Activated CD4-positive, alpha-beta memory T cell treated with anti-CD3 and anti-CD28 coated beads, Interleukin-2, amount 10 ng/mL, durations not matched to agents 7 days and 5 days (primary cell): ENCODE data around the gene ARHGEF1. TPM values are rescaled to one million over a fixed set of nuclear protein-coding genes. Genes with fewer than 3 reads are reported as not detected.
"Not testable (repeated sequence)": the region's sequence is repeated elsewhere in the genome, so short reads cannot be mapped to it uniquely, and the experiment has no call there.

Experiments
- CTCF ChIA-PET: fragments of 350-600 bp; sonication (Branson Sonifier 250); formaldehyde crosslinking; loops from one replicate; lab custom pipeline; 2021; ENCODE audit warnings: antibody characterized with exemption, inconsistent platforms; lab: Charles Lee
- POLR2A ChIA-PET: fragments of 350-600 bp; sonication (Branson Sonifier 250); formaldehyde crosslinking; loops from one replicate; lab custom pipeline; 2021; ENCODE audit warnings: antibody characterized with exemption; lab: Charles Lee
- DNase-seq: peaks from one replicate; pipeline ENCODE4 v3.0.0-alpha.2; 2020
- H3K27ac Mint-ChIP-seq: one replicate; pipeline ENCODE4 v1.8.0; 2021; ENCODE audit warnings: mild to moderate bottlenecking, mixed read lengths
- H3K27me3 Mint-ChIP-seq: one replicate; pipeline ENCODE4 v1.8.0; 2021; ENCODE audit warnings: mixed read lengths
- H3K36me3 Mint-ChIP-seq: one replicate; pipeline ENCODE4 v1.8.0; 2021; ENCODE audit warnings: low read depth, mixed read lengths
- H3K4me1 Mint-ChIP-seq: one replicate; pipeline ENCODE4 v1.8.0; 2021; ENCODE audit warnings: mixed read lengths
- H3K4me3 Mint-ChIP-seq: one replicate; pipeline ENCODE4 v1.8.0; 2021; ENCODE audit warnings: mild to moderate bottlenecking, mixed read lengths
- H3K9me3 Mint-ChIP-seq: one replicate; pipeline ENCODE4 v1.8.0; 2021; ENCODE audit warnings: mixed read lengths
- total RNA-seq, 2 experiments: library from RNA; stranded (reverse); gene quantifications; one replicate each; pipeline ENCODE4 v1.2.3, GENCODE V29; 2021

The ARHGEF1 gene
- total RNA-seq, 2 experiments from 2014 or later, result 657 TPM

DNA sequence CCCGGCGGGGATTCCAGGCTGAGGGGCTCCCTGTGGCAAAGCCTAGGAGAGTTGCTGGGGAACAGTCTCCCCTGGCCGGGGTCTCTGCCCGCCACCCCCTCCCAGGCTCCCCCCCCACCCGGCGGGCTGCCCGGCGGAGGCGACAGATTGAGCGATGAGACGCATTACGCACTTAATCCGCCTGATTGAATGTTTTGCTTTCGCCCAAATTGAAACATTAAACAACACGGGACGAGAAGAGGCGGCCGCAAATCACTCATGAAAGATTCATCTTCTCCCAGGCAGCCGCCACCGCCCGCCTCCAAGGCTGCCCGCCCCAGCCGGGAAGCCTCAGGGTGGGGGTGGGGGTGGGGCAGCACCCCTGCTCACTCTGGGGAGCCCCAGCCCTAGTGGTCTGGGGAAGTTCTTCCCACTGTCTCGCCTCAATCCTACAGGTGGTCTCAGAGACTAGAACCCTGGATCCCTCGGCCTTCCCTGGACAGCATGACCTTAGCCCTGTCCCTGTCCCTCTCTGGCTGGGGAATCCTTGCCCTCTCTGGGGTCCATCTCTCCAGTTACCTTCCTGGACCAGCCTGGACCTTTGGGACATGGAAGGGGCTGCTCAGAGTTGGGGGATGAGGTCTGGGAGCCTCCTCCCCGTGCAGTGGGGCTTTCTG, 52.9 kb downstream of the ARHGEF1 start:
- Mint-ChIP-seq H3K27ac (no peak overlapping the region), H3K4me3 (no peak overlapping the region)

DNA sequence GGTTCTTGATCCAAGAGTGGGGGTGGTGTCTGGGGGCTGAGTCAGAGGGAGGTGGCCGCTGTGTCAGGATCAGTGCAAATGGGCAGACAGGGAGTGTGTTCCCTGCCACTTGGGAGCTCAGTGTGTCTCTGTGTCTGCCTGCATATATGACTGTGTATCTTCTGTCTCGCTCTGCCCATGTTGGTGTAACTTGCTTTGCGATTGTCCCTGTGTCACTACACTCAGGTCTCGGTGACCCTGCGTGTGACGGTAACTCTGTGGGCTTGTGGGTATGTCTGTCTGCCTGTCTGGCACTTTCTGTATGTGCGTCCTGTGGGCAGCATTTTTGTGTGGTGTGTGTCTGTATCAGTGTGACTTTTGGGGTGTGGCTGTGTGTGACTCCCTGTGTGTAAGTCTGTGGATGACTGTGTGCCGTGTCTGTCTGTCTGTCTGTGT, 53.4 kb downstream of the ARHGEF1 start:
- peaks cover 45% of the 10 kb centered on the region for H3K27me3 Mint-ChIP-seq
- H3K4me1 Mint-ChIP-seq, result peaks cover 28% of the 10 kb centered on the region
- ChIA-PET CTCF (interaction anchor here (1.0 to 1.7 kb wide), 2 partner anchors 8 to 9 kb away, joined by 3 to 4 read pairs; partner anchors contain the start of gene ERFL), POLR2A (interaction anchor here (1.1 kb wide), 1 partner anchor 9 kb away, joined by 3 read pairs; no protein-coding TSS in a partner anchor)
- H3K36me3 Mint-ChIP-seq, result no peaks in the 10 kb centered on the region
- no peaks in the 10 kb centered on the region for H3K9me3 Mint-ChIP-seq
- no peak overlapping the region for H3K27ac Mint-ChIP-seq
- H3K4me3 Mint-ChIP-seq, result no peak overlapping the region
- DNase-seq, result no peak

More for the DNA sequence above, 52.9 kb downstream of the ARHGEF1 start:
- Mint-ChIP-seq H3K36me3 (no peaks in the 10 kb centered on the region), H3K27me3 (peaks cover 44% of the 10 kb centered on the region), H3K4me1 (peaks cover 26% of the 10 kb centered on the region), H3K9me3 (no peaks in the 10 kb centered on the region)
- POLR2A ChIA-PET, result interaction anchor here (1.1 kb wide), 1 partner anchor 10 kb away, joined by 3 read pairs; no protein-coding TSS in a partner anchor
- no peak for DNase-seq
- CTCF ChIA-PET, result interaction anchor here (1.0 kb wide), 1 partner anchor 10 kb away, joined by 3 read pairs; no protein-coding TSS in a partner anchor

DNA sequence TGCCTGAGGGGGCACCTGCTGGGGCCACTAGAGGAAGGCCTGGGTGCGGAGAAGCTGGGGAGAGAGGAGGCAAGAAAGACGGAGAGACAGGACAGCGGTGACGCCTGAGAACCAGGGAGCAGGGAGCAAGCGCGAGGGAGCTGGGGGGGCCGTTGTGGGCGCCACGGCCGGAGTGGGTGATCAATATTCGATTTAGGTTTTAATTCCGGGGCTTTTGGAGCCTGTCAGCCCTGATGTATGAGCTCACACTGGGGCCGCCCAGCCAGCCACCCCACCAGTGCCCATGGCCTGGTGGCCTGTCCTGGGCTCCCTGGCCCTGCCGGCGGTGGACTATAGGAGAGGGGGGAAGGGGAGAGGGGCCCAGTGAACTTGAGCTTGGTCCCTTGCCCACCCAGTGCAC, 54.0 kb downstream of the ARHGEF1 start:
- H3K4me3 Mint-ChIP-seq, result no peak overlapping the region
- no peaks in the 10 kb centered on the region for H3K36me3 Mint-ChIP-seq
- DNase-seq, result no peak
- peaks cover 30% of the 10 kb centered on the region for H3K4me1 Mint-ChIP-seq
- CTCF ChIA-PET, result interaction anchor here (1.0 to 1.7 kb wide), 4 partner anchors 9 to 144 kb away, joined by 3 to 4 read pairs (median 4); partner anchors contain the start of gene ERFL
- peaks cover 48% of the 10 kb centered on the region for H3K27me3 Mint-ChIP-seq
- no peaks in the 10 kb centered on the region for H3K9me3 Mint-ChIP-seq
- H3K27ac Mint-ChIP-seq, result no peak overlapping the region
- POLR2A ChIA-PET, result interaction anchor here (1.0 to 1.1 kb wide), 2 partner anchors 9 to 73 kb away, joined by 3 read pairs; no protein-coding TSS in a partner anchor

DNA sequence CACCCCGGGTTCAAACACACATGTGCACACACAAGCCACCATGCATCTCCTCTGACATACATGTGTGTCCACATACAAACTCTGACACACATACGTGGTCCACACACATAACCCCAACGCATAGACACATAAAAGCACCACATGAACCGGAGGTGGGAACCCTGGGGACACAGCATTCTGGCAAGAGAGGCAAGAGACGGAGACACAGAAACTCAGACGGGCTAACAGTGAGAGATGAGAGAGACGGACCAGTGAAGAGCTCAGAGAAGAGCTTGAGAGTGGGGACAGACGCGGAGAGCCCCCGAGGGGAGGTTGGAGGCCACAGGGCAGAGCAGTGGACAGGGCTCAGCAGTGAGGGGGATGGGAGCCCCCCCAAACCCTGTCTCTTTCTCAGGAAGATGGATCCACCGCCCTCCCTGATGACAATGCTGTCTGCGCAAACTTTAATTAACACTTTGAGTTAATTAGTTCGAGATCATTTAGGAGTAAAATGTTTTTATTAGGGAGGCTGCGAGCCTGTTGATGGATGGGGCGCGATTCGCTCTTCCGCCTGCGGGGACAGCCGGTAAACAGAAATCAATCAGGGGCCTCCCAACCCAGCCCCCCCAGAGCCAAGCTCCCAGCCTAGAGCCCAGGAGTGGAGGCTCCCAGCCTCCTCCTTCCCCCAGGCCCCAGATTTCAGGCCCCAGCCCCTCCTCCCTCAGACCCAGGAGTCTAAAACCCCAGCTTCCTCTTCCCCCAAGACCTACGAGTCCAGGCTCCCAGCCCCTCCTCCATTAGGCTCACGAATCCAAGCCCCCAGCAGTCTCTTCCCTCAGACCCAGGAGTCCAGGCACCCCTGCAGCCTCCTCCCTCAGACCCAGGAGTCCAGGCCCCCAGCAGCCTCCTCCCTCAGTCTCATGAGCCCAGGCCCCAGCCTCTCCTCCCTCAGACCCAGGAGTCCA, 54.8 kb downstream of the ARHGEF1 start:
- Mint-ChIP-seq H3K27ac (no peak overlapping the region), H3K36me3 (no peaks in the 10 kb centered on the region), H3K9me3 (no peaks in the 10 kb centered on the region), H3K4me1 (peaks cover 30% of the 10 kb centered on the region), H3K27me3 (peaks cover 47% of the 10 kb centered on the region), H3K4me3 (no peak overlapping the region)
- DNase-seq, result no peak
- POLR2A ChIA-PET, result interaction anchor here (1.0 kb wide), 2 partner anchors 66 to 74 kb away, joined by 3 read pairs; no protein-coding TSS in a partner anchor
- CTCF ChIA-PET, result interaction anchor here (1.0 to 1.7 kb wide), 4 partner anchors 8 to 144 kb away, joined by 3 to 4 read pairs (median 4); partner anchors contain the start of gene ERFL

DNA sequence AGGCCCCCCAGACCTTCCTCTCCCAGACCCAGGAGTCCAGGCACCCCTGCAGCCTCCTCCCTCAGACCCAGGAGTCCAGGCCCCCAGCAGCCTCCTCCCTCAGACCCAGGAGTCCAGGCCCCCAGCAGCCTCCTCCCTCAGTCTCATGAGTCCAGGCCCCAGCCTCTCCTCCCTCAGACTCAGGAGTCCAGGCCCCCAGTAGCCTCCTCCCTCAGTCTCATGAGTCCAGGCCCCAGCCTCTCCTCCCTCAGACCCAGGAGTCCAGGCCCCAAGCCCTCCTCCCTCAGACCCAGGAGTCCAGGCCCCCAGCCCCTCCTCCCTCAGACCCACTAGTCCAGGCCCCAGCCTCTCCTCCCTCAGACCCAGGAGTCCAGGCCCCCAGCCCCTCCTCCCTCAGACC, 56.2 kb downstream of the ARHGEF1 start:
- CTCF ChIA-PET, DNase-seq, H3K4me3 Mint-ChIP-seq, H3K9me3 Mint-ChIP-seq, H3K27ac Mint-ChIP-seq, H3K36me3 Mint-ChIP-seq: not testable (repeated sequence)
- POLR2A ChIA-PET, result interaction anchor here (1.3 kb wide), 1 partner anchor 79 kb away, joined by 4 read pairs; the partner anchor contains the start of gene RPS19
- Mint-ChIP-seq H3K27me3 (peaks cover 39% of the 10 kb centered on the region), H3K4me1 (peaks cover 32% of the 10 kb centered on the region)

DNA sequence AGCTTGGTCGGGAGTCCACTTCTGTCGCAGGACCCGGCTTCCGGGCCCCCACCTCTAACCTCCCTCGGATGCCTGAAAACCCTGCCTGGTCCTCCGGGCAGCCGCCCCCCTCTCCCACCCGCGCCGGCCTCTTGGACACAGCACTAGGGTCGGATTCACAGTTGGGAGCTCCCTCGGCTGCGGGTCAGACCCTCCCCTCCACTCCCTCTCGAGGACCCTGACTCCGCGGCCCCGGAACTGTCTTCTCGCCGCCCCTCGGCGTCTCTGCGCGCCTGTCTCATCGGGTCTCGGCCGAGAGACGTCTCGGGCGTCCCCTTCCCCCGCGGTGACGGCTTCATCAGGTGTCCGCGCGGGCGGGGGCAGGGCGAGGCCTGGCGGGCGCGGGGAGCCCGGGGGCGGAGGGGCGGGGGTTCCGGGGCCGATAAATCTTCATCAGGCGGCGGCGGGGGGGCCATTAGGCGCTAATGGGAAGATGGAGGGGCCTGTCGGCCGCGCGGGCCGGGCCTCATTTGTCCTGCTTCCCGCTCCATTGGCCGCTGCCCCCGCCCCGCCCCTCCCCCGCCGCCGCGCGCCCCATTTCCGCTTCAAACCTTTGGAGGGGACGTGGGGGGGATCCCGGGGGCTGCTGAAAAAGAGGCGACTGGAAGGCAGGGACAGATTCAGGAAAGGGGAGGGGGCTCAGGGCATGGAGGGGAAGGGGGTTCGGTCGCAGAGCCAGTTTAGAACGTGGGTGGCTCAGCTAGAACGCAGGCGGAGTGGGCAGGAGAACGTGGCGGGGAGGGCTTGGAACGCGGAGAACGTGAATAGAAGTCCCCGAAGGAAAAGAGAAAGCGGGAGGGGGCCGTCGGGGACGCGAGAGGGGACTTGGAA, 57.1 kb downstream of the ARHGEF1 start:
- DNase-seq, result no peak
- POLR2A ChIA-PET, result interaction anchor here (1.3 kb wide), 1 partner anchor 80 kb away, joined by 4 read pairs; the partner anchor contains the start of gene RPS19
- H3K27me3 Mint-ChIP-seq, result peaks cover 36% of the 10 kb centered on the region
- H3K36me3 Mint-ChIP-seq, result no peaks in the 10 kb centered on the region
- no peaks in the 10 kb centered on the region for H3K9me3 Mint-ChIP-seq
- peak overlapping the region; percentile 60 for H3K4me3 Mint-ChIP-seq
- CTCF ChIA-PET, result no interaction called here
- peaks cover 34% of the 10 kb centered on the region for H3K4me1 Mint-ChIP-seq
- no peak overlapping the region for H3K27ac Mint-ChIP-seq

DNA sequence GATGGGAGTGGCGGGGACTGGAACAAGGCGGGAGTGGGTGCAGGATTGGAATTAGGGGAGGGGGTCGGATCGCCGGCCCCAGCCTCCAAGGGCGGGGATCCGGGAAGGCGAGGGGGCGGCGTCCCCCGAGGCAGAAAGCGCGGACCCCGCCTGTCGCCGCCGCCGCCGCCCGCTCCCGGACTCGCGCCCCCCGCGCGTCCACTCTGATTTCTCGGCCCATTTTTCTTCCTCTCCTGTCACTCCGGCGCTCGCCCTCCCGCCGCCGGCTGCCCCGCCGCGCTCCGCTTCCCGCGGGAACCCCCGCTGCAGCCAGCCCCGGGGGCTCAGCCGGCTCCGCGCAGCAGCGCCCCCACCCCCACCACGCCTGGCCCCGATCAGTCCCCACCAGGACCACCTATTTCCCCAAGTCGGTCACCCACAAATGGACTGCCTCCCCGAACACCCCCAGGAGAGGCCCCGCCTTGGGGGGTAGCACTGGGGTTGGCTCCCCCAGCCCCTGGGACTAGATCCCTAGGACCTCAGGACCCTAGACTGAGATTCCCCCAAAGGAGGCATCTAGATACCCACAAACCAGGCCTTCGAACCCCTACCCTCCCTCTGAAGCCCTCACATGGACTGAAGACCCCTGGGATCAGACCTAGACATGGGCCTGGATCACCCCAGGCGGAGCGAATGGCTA, 57.9 kb downstream of the ARHGEF1 start:
- Mint-ChIP-seq H3K4me1 (peaks cover 37% of the 10 kb centered on the region), H3K4me3 (peak overlapping the region; percentile 60), H3K9me3 (no peaks in the 10 kb centered on the region), H3K27ac (no peak overlapping the region), H3K27me3 (peaks cover 31% of the 10 kb centered on the region), H3K36me3 (no peaks in the 10 kb centered on the region)
- ChIA-PET POLR2A (interaction anchor here (0.9 to 1.6 kb wide), 2 partner anchors 17 to 72 kb away, joined by 3 to 4 read pairs; no protein-coding TSS in a partner anchor), CTCF (interaction anchor here (1.3 kb wide), 1 partner anchor 11 kb away, joined by 4 read pairs; no protein-coding TSS in a partner anchor)
- no peak for DNase-seq

DNA sequence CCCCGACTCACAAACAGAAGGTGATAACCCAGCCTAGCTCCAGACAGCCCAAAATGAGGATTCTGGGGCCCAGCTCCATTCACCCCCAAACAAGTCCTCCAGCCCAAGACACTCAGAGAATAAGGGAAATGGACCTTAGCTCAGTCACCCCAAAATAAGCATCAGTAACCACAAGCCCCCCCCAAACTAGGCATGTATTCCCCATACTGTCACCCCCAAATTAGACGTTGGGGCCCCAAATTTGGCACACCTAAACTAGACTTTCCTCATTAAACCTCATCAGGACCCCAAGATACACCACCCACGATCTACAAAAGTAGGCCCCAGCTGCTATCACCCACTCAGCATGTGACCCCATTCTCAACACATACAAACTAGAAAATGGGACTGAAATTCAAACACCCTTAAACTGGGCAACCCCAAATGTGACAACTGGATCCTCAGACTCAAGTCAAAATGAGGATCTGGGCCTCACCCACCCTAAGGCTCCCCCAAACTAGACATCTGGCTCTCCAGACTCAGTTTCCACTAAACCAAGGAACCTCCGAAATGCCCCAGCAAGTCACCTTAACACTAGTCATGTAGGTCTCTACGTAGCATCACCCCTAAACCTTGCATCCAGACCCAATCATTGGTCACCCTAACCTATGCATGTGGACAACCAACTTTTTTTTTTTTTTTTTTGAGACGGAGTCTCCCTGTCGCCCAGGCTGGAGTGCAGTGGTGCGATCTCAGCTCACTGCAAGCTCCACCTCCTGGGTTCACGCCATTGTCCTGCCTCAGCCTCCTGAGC, 58.6 kb downstream of the ARHGEF1 start:
- no peak overlapping the region for H3K4me3 Mint-ChIP-seq
- CTCF ChIA-PET, result interaction anchor here (1.3 kb wide), 1 partner anchor 12 kb away, joined by 4 read pairs; no protein-coding TSS in a partner anchor

DNA sequence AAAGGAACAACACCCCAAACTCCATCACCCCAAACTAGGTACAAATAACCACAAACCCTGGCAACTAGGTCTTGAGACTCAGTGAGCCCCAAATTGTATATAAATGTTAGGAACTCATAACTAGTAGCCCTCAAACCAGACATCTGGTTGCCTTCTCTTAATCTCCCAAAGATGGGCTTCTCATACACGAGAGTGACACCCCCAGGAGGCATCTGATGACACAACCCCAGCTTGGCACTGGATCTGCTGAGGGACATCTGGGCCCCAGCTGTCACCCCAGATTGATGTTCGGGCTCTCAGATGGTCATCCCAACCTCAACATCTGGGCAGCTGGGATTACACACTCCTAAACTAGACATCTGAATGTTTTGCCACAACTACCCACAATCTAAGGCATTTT, 61.4 kb downstream of the ARHGEF1 start:
- H3K27ac Mint-ChIP-seq, result no peak overlapping the region
- CTCF ChIA-PET, result interaction anchor here (1.1 to 2.1 kb wide), 4 partner anchors 69 to 496 kb away, joined by 3 to 17 read pairs (median 5); partner anchors contain the start of gene RPS19
- H3K4me1 Mint-ChIP-seq, result peaks cover 44% of the 10 kb centered on the region
- peaks cover 18% of the 10 kb centered on the region for H3K27me3 Mint-ChIP-seq
- H3K36me3 Mint-ChIP-seq, result peaks cover 2% of the 10 kb centered on the region
- no peak overlapping the region for H3K4me3 Mint-ChIP-seq
- DNase-seq, result no peak
- POLR2A ChIA-PET, result interaction anchor here (1.3 to 5.3 kb wide), 8 partner anchors 14 to 84 kb away, joined by 5 to 45 read pairs (median 6); partner anchors contain the start of genes ERFL, RABAC1 and RPS19
- no peaks in the 10 kb centered on the region for H3K9me3 Mint-ChIP-seq

More for the DNA sequence above, 58.6 kb downstream of the ARHGEF1 start:
- Mint-ChIP-seq H3K9me3 (no peaks in the 10 kb centered on the region), H3K4me1 (peaks cover 37% of the 10 kb centered on the region), H3K27ac (no peak overlapping the region), H3K36me3 (no peaks in the 10 kb centered on the region), H3K27me3 (peaks cover 25% of the 10 kb centered on the region)
- no peak for DNase-seq
- POLR2A ChIA-PET, result interaction anchor here (0.9 to 1.6 kb wide), 3 partner anchors 16 to 82 kb away, joined by 3 to 5 read pairs (median 4); partner anchors contain the start of gene RPS19

DNA sequence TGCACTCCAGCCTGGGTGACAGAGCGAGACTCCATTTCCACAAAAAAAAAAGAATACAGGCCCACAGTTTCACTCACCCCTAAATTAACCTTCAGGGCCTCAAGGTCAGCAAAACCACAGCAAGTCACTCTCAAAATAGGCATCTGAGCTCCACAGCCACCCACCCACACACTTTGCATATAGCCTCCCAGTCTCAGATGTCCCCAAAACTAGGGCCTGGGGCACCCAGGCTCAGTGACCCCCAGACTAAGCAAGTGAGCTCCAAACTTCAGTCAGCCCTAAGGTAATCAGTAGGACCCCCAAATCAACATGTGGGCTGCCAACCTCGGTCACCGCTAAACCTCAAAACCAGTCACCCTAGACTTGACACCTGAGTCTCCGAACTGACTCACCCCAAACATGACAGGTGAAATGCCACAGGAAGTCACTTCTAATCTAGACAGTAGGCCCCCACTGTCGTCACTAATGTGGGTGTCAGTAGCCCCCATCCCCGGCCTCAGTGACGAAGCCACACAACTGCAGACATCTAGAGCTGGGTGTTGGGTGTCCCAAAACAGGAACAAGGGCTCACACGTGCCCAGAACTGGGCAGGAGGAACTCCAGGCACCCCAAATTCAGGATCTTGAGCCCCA, 62.3 kb downstream of the ARHGEF1 start:
- ChIA-PET CTCF (interaction anchor here (0.6 to 2.1 kb wide), 10 partner anchors 8 to 495 kb away, joined by 3 to 17 read pairs (median 3); partner anchors contain the start of gene RPS19), POLR2A (interaction anchor here (0.7 to 5.3 kb wide), 15 partner anchors 9 to 85 kb away, joined by 3 to 45 read pairs (median 5); partner anchors contain the start of genes ERFL, RABAC1 and RPS19)
- peak overlapping the region; percentile 4 for H3K4me3 Mint-ChIP-seq
- H3K27ac Mint-ChIP-seq, result peak overlapping the region; percentile 79
- peaks cover 18% of the 10 kb centered on the region for H3K27me3 Mint-ChIP-seq
- peaks cover 44% of the 10 kb centered on the region for H3K4me1 Mint-ChIP-seq
- DNase-seq, result peak; percentile 87
- peaks cover 2% of the 10 kb centered on the region for H3K36me3 Mint-ChIP-seq
- H3K9me3 Mint-ChIP-seq, result no peaks in the 10 kb centered on the region
